Hematopoietic multipotent progenitor cell treated with erythropoietin and hydrocortisone succinate and interleukin-3 and kit ligand, for 8 days (in vitro differentiated cells): ENCODE data around the gene GNG14.
"Not testable (repeated sequence)": the region's sequence is repeated elsewhere in the genome, so short reads cannot be mapped to it uniquely, and the experiment has no call there.

Experiments used
- DNase-seq: peaks from one replicate; pipeline ENCODE4 v3.0.0-alpha.2; 2015

Gene GNG14

GRCh38 chr19:12668346-12668745 lies 19.5 kb upstream of the GNG14 start:
- DNase-seq: no peak

DNA sequence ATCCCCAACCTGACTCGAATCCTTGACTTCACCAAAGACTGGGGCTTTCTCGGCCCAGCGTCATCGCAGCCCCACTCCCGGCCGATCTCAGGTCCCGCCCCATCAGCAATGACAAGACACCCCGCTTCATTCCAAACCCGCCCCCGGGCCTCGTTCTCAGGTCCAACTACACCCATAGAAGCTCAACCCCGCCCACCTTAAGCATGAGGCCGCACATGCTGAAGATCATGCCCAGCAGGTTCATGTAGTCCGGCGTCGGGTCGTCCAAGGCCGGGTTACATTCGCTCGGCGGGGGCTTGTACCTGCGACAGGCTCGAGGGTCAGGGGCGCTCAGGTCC lies 18.9 kb upstream of the GNG14 start:
- peak; percentile 78 for DNase-seq

- peak; percentile 88 for DNase-seq
These were observed 18.3 kb upstream of the GNG14 start for GRCh38 chr19:12669270-12670158.

- no peak for DNase-seq
These were observed 17.5 kb upstream of the GNG14 start for GRCh38 chr19:12670159-12670928.

DNA sequence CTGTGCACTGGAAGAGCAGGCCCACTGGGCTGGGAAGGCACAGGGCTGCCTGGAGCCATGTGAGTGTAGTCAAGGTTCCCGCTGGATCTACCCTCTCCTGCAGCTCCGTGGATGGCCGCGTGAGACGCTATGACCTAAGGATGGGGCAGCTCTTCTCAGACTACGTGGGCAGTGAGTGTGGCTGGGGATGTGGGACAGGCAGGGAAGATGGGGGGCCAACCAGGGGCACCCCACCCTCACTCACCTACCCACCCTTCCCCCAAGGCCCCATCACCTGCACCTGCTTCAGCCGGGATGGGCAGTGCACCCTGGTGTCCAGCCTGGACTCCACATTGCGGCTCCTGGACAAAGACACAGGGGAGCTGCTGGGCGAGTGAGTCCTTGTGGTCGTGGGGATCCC lies 15.1 kb upstream of the GNG14 start:
- DNase-seq: no peak

DNA sequence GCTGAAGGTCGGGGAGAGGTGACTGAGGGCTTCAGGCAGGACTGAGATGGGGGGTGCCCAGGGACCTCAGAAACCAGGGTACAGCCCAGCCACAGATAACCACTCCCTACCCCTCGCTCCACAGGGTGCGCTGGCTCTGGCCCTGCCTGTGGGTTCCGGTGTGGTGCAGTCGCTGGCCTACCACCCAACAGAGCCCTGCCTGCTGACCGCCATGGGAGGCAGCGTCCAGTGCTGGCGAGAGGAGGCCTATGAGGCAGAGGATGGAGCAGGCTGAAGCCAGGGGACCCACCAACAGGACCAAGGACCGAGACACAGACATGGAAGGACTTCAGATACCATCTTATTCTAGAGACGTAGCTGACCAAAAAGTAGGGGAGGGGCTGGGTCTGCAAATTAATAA lies 12.4 kb upstream of the GNG14 start:
- no peak for DNase-seq

DNA sequence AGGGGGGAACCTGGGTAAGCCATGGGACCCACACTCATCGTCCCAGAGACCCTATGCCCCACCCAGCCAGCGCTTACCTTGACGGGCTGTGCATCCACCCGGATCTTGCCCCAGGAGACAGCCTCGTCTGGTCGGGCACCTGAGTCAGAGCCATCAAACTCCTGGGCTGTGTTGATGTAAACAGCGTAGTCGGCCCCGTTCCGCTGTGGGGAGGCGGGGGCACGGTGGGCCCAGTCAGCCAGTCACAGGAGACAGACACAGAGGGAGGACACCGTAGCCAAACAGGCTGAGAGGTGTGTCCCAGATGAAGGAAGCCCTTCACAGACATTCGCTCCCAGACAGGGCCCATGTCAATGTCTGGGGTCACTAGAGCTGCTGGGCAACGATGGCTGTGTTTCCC lies 11.9 kb upstream of the GNG14 start:
- DNase-seq: no peak

GRCh38 chr19:12676384-12676792 lies 11.4 kb upstream of the GNG14 start:
- peak; percentile 88 for DNase-seq

DNA sequence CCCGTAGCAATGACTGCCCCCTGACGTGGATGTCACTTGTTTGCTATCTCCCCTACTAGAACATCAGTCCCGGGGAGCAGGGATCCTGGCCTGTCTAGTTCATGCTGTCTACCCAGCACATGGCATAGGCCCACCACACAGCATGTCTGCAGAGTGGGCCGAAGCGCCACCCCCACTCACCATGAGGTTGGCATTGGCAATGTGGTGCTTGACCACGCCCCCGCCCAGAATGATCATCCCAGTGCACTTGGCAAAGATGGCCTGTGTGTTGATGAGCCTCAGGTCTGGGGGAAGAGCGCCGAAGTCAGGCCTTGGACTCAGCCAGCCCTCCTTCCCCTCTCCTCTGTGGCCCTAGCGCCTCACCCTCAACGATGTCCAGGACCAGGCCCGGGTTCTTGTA lies 10.9 kb upstream of the GNG14 start:
- DNase-seq: no peak

GRCh38 chr19:12678039-12678438 lies 9.8 kb upstream of the GNG14 start:
- DNase-seq: not testable (repeated sequence)

DNA sequence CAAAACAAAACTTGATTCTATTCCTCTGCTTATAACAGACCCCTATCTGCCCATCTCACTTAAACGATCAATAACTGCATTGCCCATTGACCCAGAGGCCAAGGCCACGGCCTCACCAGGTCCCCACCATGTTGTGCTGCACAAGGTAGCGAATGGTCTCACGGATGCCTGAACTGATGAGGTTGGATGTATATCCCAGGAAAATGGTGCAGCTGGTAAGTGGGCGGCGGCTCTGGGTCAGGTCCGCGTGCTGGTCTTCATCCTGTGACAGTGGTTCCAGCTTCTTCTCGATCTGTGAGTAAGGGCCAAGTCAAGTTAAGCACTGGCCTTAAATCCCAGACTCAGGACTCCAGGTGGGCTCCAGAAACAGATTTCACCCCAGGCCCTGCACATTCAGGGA lies 7.8 kb upstream of the GNG14 start:
- DNase-seq: no peak

DNA sequence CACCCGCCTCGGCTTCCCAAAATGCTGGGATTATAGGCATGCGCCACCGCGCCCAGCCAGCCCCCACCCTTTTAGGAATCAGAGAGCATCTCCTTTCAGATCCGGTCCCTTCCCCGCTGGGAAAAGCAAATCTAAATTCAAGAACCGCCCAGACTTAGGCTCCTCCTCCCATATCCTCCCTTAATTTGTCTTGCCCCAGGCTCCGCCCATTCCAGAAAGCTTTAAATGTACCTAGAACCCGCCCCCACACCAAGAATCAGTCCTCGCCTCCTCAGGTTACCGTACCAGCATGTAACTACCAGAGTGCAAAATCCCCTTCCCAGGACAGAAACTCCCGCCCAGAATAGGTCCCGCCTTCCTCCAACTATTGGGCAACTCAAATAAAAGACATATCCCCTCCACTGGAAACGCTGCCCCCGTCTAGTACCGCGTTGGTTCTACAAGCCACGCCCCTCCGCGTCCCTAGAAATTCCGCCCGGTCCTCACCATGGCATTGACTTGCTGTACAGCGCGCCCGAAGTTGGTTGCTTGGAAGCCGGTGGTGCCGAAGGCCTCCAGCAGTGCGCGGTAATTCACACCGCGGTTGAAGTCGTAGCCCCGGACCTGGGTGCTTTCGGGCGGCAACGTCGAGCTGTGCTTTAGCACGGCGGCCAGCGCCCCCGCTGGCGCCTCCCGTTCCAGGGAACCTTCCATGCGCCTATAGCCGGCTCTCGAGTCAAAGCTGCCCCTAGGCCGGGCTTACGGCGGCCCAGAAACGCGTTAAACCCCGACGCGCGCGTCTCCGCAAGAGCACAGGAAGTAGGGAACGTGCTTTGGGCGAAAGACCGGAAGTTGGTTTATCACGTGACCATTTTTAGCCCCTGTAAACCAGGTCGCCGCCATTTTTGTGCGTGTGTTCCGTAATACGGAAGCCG lies 6.5 kb upstream of the GNG14 start, which contains the start of gene DHPS:
Gene DHPS (minus strand): TSS at position 807 of the 914 bp plus-strand sequence. CDS start 114 bp downstream, at position 693.
- peak; percentile 97 for DNase-seq

DNA sequence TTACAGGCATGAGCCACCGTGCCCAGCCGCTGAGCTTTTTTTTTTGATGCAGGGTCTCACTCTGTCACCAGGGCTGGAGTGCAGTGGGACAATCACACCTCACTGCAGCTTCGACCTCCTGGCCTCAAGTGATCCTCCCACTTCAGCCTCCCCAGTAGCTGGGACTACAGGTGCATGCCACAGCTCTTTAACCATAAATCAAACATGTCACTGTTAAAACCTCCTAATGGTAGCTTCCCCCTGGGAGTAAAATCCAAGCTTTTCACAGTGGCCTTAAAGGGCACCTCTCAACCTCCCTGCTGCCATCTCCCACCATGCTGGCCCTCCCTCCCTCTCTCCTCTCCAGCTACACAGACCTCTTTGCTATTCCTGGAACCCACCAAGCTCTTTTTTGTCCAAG lies 2.0 kb upstream of the GNG14 start:
- DNase-seq: no peak

GRCh38 chr19:12689012-12689411 lies 1.2 kb downstream of the GNG14 start:
- no peak for DNase-seq

DNA sequence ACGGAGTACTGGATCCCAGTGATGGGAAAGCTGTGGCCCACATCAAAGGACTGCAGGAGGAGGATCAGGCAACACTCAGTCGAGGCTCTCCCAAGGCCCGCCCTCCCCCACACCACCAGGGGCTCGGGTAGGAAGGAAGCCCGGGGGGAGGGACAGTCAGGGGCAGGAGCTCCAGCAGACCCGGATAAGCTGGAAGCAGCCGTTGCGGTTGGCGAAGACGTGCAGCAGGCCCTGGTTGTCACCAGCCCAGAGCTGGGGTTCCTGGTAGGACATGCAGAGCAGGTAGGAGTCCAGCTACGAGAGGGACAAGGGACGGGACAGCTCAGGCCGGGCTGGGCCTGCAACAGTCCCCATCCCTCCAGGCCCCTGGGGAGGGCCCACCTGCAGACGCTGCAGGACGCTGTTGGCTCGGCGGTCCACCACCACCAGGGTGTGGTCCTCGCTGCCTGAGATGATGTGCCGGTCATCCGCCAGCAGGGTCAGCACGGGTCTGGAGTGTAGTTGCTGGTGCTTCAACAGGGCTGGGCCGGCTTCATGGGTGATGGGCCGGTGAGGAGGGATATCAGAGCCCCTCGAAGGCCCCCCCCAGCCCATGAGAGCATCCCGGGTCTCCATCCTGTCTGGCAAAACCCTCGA lies 1.9 kb downstream of the GNG14 start:
- DNase-seq: no peak

DNA sequence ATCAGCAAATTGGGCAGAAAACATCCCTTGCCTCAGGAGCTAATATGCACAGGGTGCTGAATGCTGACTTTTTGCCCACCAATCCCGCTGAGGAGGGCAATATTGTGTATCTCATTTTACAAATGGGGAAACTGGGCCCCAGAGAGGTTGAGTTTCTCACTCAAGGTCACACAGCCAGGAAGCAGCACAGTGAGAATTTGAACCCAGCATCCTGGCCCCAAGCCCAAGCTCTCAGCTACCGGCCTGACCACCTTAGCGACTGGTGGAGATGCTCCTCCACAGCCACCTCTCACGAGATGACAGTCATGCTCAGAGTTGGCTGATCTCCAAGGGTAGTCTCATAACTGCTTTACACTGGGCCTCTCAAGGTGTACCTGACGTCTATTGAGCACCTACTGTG lies 5.2 kb downstream of the GNG14 start:
- DNase-seq: no peak

DNA sequence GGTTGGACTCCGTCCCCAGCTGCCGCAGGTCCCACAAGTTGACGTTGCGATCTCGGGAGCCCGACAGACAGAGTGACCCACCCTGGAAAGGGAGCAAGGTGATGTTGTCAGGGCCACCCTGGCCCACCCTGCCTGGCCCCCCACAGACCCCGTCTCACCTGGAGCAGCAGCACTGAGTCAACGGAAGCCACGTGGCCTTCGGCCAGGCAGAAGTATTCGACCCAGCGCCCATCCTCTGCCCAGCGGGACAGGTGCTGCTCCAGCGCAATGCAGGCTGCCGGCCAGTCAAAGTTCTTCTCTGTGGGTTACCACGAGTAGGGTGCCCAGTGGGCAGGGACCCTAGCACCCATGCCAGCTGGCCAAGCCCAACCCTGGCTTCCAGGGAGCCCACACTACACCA lies 6.8 kb downstream of the GNG14 start:
- DNase-seq: no peak

GRCh38 chr19:12695096-12695495 lies 7.3 kb downstream of the GNG14 start:
- no peak for DNase-seq

- DNase-seq: no peak
These were observed 7.7 kb downstream of the GNG14 start for GRCh38 chr19:12695514-12695913.

DNA sequence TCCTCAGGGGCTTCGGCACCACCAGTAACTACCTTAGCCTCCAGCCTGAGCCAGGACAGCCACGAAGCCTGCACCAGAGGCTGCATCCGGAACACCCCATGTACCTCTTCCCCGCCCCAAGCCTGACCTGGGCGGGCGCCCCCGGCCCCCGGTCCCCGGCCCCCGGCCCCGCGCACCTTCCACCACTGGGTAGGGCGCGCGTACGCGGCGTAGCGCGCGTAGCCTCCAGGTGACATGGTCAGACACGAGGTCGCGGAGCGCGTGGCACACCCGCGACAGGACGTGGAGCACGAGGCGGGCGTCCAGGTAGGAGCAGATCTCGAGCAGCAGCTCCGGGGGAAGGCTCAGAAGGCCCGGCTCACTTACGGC lies 8.2 kb downstream of the GNG14 start:
- DNase-seq: no peak

GRCh38 chr19:12696366-12697335 lies 8.9 kb downstream of the GNG14 start, which contains the start of gene FBXW9:
Gene FBXW9, minus strand, starts transcription at chr19:12696631. Its CDS starts 50 bp downstream, at chr19:12696581.
- DNase-seq: peak; percentile 96
